Stimulated activated CD8-positive, alpha-beta memory T cell treated with anti-CD3 and anti-CD28 coated beads, Interleukin-12 subunit alpha, Interleukin-12 subunit beta, amount 100 ng/mL, for 24 hours (primary cell): Measurements from ENCODE around the gene SPRY1.

ENCODE experiments used
- DNase-seq: peaks from one replicate; pipeline ENCODE4 v3.0.0-alpha.2; 2020; ENCODE audit errors: extremely low read depth

Gene SPRY1

GRCh38 chr4:123444290-123444731 is 47.7 kb downstream of the SPRY1 start:
- no peak for DNase-seq

- no peak for DNase-seq
These were observed 50.4 kb downstream of the SPRY1 start for GRCh38 chr4:123446865-123447474.

GRCh38 chr4:123449362-123449761 is 52.8 kb downstream of the SPRY1 start:
- no peak for DNase-seq

- no peak for DNase-seq
These were observed 53.2 kb downstream of the SPRY1 start for GRCh38 chr4:123449780-123450179.

- DNase-seq: no peak
These were observed 53.8 kb downstream of the SPRY1 start for GRCh38 chr4:123450393-123450792.

GRCh38 chr4:123452616-123453015 is 56.0 kb downstream of the SPRY1 start:
- no peak for DNase-seq

GRCh38 chr4:123453061-123453680 is 56.6 kb downstream of the SPRY1 start:
- no peak for DNase-seq
